Retinal pigment epithelial cell (primary cell): Measurements from ENCODE around the gene PGM1.

Source experiments
- DNase-seq: peaks from one replicate; pipeline ENCODE4 v3.0.0-alpha.2; 2010; ENCODE audit warnings: low read depth
- H3K4me3 ChIP-seq: 2 replicates; pipeline ENCODE4 v1.5.1; 2011; ENCODE audit warnings: mild to moderate bottlenecking, low read length, control low read depth, moderate library complexity
- CTCF ChIP-seq: conservative IDR thresholded peaks from 2 replicates; pipeline ENCODE4 v1.5.1; 2011; ENCODE audit warnings: low read depth, low read length, control low read depth, inconsistent platforms

PGM1 gene

GRCh38 chr1:63691701-63692425, 98.7 kb downstream of the PGM1 start:
- peak; percentile 94 for DNase-seq
- TF ChIP-seq CTCF: peak; percentile 77
- no peak overlapping the region for H3K4me3 ChIP-seq

GRCh38 chr1:63693944-63694571, 100.8 kb downstream of the PGM1 start:
- no peak overlapping the region for H3K4me3 ChIP-seq
- no peak for DNase-seq
- TF ChIP-seq CTCF: no peak

GRCh38 chr1:63698001-63698838, 105.0 kb downstream of the PGM1 start:
- no peak for TF ChIP-seq CTCF
- H3K4me3 ChIP-seq: no peak overlapping the region
- DNase-seq: no peak

GRCh38 chr1:63701187-63701586, 108.0 kb downstream of the PGM1 start:
- no peak for DNase-seq
- no peak overlapping the region for H3K4me3 ChIP-seq
- TF ChIP-seq CTCF: no peak

- DNase-seq: no peak
- no peak overlapping the region for H3K4me3 ChIP-seq
- TF ChIP-seq CTCF: no peak
Measured at GRCh38 chr1:63703701-63704107, 110.5 kb downstream of the PGM1 start.

- no peak overlapping the region for H3K4me3 ChIP-seq
- DNase-seq: no peak
- no peak for TF ChIP-seq CTCF
Measured at GRCh38 chr1:63704443-63704842, 111.2 kb downstream of the PGM1 start.
